HepG2 (cell line): Measurements from ENCODE around the gene RUVBL2. TPM values are rescaled to one million over a fixed set of nuclear protein-coding genes. Genes with fewer than 3 reads are reported as not detected.
A peak's percentile ranks its signal among the peaks of the same experiment; 100 is the strongest.

ENCODE experiments used
- ERF ChIP-seq: IDR thresholded peaks from 2 replicates; pipeline ENCODE4 v1.6.1; 2018; ENCODE audit warnings: missing biosample characterization, missing genetic modification reagents
- KDM3A ChIP-seq: IDR thresholded peaks from 2 replicates; pipeline ENCODE4 v1.6.1; 2018; ENCODE audit warnings: low read depth, missing compliant biosample characterization
- MIXL1 ChIP-seq: IDR thresholded peaks from 2 replicates; pipeline ENCODE4 v1.6.1; 2016
- MLLT10 ChIP-seq: sonication (generic); formaldehyde crosslinking; IDR thresholded peaks from 2 replicates; pipeline ENCODE4 v1.4.0; 2020; ENCODE audit warnings: missing genetic modification reagents
- NFYB ChIP-seq: sonication (generic); formaldehyde crosslinking; IDR thresholded peaks from 2 replicates; pipeline ENCODE4 v1.4.0; 2020; ENCODE audit warnings: missing genetic modification reagents
- PAX8 ChIP-seq: sonication (generic); formaldehyde crosslinking; IDR thresholded peaks from 2 replicates; pipeline ENCODE4 v1.8.0; 2022; ENCODE audit warnings: mild to moderate bottlenecking, missing genetic modification reagents, borderline replicate concordance
- PLRG1 ChIP-seq: fragments of 450-650 bp; conservative IDR thresholded peaks from 2 replicates; pipeline ENCODE4 v1.6.1; 2016
- RNF2 ChIP-seq: fragments of 450-650 bp; conservative IDR thresholded peaks from 2 replicates; pipeline ENCODE4 v1.6.1; 2016; ENCODE audit warnings: low read depth
- SMARCC2 ChIP-seq: fragments of 450-650 bp; IDR thresholded peaks from 2 replicates; pipeline ENCODE4 v1.6.1; 2017; ENCODE audit warnings: antibody characterized with exemption, mild to moderate bottlenecking
- TGIF2 ChIP-seq: IDR thresholded peaks from 2 replicates; pipeline ENCODE4 v1.6.1; 2016; ENCODE audit warnings: control low read depth, missing compliant biosample characterization
- ZBTB38 ChIP-seq: sonication (generic); formaldehyde crosslinking; IDR thresholded peaks from 2 replicates; pipeline ENCODE4 v1.5.1; 2020; ENCODE audit warnings: mild to moderate bottlenecking, missing genetic modification reagents
- ZBTB7B ChIP-seq: sonication (generic); formaldehyde crosslinking; IDR thresholded peaks from 2 replicates; pipeline ENCODE4 v1.4.0; 2020; ENCODE audit warnings: missing genetic modification reagents
- ZNF629 ChIP-seq: sonication (generic); formaldehyde crosslinking; conservative IDR thresholded peaks from 2 replicates; pipeline ENCODE4 v1.5.0; 2020; ENCODE audit warnings: missing genetic modification reagents
- ZNF674 ChIP-seq: sonication (generic); formaldehyde crosslinking; IDR thresholded peaks from 2 replicates; pipeline ENCODE4 v1.5.0; 2020; ENCODE audit warnings: low read depth, mild to moderate bottlenecking, missing genetic modification reagents
- ZNF773 ChIP-seq: sonication (generic); formaldehyde crosslinking; IDR thresholded peaks from 2 replicates; pipeline ENCODE4 v1.4.0; 2020; ENCODE audit warnings: missing genetic modification reagents, borderline replicate concordance
- ZNF850 ChIP-seq: sonication (generic); formaldehyde crosslinking; conservative IDR thresholded peaks from 2 replicates; pipeline ENCODE4 v1.9.0; 2021; ENCODE audit warnings: mild to moderate bottlenecking, missing genetic modification reagents
- polyA plus RNA-seq, 8 experiments: library from polyadenylated mRNA; depleted of rRNA in 3 of 8; stranded (reverse) in 7 of 8; unstranded in 1 of 8; fragments of >200 nt; fragmentation: Illumina TruSeq in 4 of 8; extraction: Trizol in 4 of 8; gene quantifications; 2 replicates each; pipeline versions ENCODE4 v1.2.1 to v1.2.3, GENCODE V29; 2011 to 2016; ENCODE audit warnings: low read depth in 4 of 8, missing spikeins in 1 of 8, mixed read lengths in 1 of 8; ENCODE audit not compliant: insufficient read depth in 1 of 8
- total RNA-seq, 5 experiments: library from RNA; depleted of rRNA; stranded (reverse); fragments of >200 nt; fragmentation: Illumina TruSeq; extraction: Trizol; gene quantifications; 2 replicates each; pipeline ENCODE4 v1.2.3, GENCODE V29; 2016; ENCODE audit warnings: low read depth in 1 of 5
- TF ChIP-seq, protein P1 (sequence below): sonication (generic); formaldehyde crosslinking; IDR thresholded peaks from 2 replicates; pipeline ENCODE4 v1.4.0; 2020; ENCODE audit warnings: missing genetic modification reagents, borderline replicate concordance
- TF ChIP-seq, protein P2 (sequence below): IDR thresholded peaks from 2 replicates; pipeline ENCODE4 v1.6.1; 2016; ENCODE audit warnings: low read depth, borderline replicate concordance
- TF ChIP-seq, protein P3 (sequence below): sonication (generic); formaldehyde crosslinking; IDR thresholded peaks from 2 replicates; pipeline ENCODE4 v1.4.0; 2020; ENCODE audit warnings: missing genetic modification reagents
- TF ChIP-seq, protein P4 (sequence below): sonication (generic); formaldehyde crosslinking; IDR thresholded peaks from 2 replicates; pipeline ENCODE4 v1.4.0; 2020; ENCODE audit warnings: missing genetic modification reagents, mild to moderate bottlenecking, borderline replicate concordance
- TF ChIP-seq, protein P5 (sequence below): sonication (generic); formaldehyde crosslinking; IDR thresholded peaks from 2 replicates; pipeline ENCODE4 v1.5.1; 2020; ENCODE audit warnings: missing genetic modification reagents, mild to moderate bottlenecking, borderline replicate concordance
- TF ChIP-seq, protein P6 (sequence below): sonication (generic); formaldehyde crosslinking; IDR thresholded peaks from 2 replicates; pipeline ENCODE4 v1.5.0; 2020; ENCODE audit warnings: missing genetic modification reagents

Gene RUVBL2
- total and polyA plus RNA-seq, 2 of the 13 experiments (the other 11 are each of a cell fraction or from before 2014, with no cell fraction given), result 120 to 122 TPM

DNA sequence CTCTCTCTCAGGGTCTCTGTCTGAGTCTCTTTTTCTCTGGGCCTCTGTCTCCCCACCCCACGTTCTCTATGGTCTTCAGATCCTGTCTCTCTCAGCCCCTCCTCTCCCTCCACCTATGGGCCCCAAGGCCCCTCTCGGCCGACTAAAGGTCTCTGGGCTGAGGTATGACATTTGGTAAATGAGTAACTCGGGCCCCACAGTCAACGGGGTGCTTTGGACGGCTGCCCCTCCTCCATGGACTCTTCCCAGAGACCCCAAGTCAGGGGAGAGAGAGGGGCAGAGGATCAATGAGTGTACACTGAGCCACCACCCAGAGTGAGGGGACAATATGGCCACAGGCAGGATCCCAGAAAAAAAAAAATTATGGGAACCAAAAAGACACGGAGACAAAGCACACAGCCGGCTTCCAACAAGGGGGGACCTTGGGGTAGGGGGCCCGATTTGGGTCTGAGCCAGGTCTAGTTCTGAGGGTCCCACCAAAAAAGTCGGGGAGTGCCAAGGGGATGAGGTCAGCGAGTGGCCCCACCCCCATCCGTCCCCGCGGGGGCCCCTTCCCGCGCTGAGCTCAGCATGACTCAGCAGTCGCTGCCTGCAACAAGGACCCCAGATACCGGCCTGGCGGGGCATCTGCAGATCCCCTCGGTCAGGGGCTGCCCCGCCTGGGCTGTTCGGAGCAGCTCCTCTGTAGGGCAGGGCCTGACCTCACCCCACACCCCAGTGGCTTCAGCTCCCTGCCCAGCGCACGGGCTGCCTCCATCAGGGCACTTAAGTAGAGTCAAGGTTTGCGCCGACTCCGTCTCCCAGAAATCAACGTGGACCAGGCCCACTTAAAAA, 30.1 kb upstream of the RUVBL2 start (continued):
- peak; percentile 100 for TF ChIP-seq ZBTB7B (CRISPR knock-in tag)
- TF ChIP-seq PLRG1, result no peak
- TF ChIP-seq, protein P1, sequence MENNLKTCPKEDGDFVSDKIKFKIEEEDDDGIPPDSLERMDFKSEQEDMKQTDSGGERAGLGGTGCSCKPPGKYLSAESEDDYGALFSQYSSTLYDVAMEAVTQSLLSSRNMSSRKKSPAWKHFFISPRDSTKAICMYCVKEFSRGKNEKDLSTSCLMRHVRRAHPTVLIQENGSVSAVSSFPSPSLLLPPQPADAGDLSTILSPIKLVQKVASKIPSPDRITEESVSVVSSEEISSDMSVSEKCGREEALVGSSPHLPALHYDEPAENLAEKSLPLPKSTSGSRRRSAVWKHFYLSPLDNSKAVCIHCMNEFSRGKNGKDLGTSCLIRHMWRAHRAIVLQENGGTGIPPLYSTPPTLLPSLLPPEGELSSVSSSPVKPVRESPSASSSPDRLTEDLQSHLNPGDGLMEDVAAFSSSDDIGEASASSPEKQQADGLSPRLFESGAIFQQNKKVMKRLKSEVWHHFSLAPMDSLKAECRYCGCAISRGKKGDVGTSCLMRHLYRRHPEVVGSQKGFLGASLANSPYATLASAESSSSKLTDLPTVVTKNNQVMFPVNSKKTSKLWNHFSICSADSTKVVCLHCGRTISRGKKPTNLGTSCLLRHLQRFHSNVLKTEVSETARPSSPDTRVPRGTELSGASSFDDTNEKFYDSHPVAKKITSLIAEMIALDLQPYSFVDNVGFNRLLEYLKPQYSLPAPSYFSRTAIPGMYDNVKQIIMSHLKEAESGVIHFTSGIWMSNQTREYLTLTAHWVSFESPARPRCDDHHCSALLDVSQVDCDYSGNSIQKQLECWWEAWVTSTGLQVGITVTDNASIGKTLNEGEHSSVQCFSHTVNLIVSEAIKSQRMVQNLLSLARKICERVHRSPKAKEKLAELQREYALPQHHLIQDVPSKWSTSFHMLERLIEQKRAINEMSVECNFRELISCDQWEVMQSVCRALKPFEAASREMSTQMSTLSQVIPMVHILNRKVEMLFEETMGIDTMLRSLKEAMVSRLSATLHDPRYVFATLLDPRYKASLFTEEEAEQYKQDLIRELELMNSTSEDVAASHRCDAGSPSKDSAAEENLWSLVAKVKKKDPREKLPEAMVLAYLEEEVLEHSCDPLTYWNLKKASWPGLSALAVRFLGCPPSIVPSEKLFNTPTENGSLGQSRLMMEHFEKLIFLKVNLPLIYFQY (CRISPR knock-in tag), result no peak
- no peak for TF ChIP-seq SMARCC2
- TF ChIP-seq, protein P2, sequence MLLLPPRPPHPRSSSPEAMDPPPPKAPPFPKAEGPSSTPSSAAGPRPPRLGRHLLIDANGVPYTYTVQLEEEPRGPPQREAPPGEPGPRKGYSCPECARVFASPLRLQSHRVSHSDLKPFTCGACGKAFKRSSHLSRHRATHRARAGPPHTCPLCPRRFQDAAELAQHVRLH, result no peak; the same call in 1 of the 2 replicates
- TF ChIP-seq, protein P3, sequence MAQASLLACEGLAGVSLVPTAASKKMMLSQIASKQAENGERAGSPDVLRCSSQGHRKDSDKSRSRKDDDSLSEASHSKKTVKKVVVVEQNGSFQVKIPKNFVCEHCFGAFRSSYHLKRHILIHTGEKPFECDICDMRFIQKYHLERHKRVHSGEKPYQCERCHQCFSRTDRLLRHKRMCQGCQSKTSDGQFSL (CRISPR knock-in tag), result 0 out of 2 replicates have a peak, but pooled peaks have one; percentile 19
- peak; percentile 43 for TF ChIP-seq TGIF2
- TF ChIP-seq, protein P4, sequence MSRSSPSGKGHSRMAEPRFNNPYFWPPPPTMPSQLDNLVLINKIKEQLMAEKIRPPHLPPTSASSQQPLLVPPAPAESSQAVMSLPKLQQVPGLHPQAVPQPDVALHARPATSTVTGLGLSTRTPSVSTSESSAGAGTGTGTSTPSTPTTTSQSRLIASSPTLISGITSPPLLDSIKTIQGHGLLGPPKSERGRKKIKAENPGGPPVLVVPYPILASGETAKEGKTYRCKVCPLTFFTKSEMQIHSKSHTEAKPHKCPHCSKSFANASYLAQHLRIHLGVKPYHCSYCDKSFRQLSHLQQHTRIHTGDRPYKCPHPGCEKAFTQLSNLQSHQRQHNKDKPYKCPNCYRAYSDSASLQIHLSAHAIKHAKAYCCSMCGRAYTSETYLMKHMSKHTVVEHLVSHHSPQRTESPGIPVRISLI (CRISPR knock-in tag), result peak; percentile 83
- no peak for TF ChIP-seq RNF2
- TF ChIP-seq, protein P5, sequence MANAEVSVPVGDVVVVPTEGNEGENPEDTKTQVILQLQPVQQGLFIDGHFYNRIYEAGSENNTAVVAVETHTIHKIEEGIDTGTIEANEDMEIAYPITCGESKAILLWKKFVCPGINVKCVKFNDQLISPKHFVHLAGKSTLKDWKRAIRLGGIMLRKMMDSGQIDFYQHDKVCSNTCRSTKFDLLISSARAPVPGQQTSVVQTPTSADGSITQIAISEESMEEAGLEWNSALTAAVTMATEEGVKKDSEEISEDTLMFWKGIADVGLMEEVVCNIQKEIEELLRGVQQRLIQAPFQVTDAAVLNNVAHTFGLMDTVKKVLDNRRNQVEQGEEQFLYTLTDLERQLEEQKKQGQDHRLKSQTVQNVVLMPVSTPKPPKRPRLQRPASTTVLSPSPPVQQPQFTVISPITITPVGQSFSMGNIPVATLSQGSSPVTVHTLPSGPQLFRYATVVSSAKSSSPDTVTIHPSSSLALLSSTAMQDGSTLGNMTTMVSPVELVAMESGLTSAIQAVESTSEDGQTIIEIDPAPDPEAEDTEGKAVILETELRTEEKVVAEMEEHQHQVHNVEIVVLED (CRISPR knock-in tag), result peak; percentile 10; the same call in 1 of the 2 replicates
- peak; percentile 24; the same call in 1 of the 2 replicates for TF ChIP-seq NFYB
- peak; percentile 21 for TF ChIP-seq MIXL1 (CRISPR knock-in tag)
- TF ChIP-seq PAX8 (CRISPR knock-in tag), result no peak
- no peak for TF ChIP-seq ZNF773 (CRISPR knock-in tag)
- TF ChIP-seq, protein P6, sequence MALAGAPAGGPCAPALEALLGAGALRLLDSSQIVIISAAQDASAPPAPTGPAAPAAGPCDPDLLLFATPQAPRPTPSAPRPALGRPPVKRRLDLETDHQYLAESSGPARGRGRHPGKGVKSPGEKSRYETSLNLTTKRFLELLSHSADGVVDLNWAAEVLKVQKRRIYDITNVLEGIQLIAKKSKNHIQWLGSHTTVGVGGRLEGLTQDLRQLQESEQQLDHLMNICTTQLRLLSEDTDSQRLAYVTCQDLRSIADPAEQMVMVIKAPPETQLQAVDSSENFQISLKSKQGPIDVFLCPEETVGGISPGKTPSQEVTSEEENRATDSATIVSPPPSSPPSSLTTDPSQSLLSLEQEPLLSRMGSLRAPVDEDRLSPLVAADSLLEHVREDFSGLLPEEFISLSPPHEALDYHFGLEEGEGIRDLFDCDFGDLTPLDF (CRISPR knock-in tag), result 0 out of 2 replicates have a peak, but pooled peaks have one; percentile 52
- TF ChIP-seq ZNF850 (CRISPR knock-in tag), result no peak
- peak; percentile 78; the same call in 1 of the 2 replicates for TF ChIP-seq KDM3A (CRISPR knock-in tag)
- 0 out of 2 replicates have a peak, but pooled peaks have one; percentile 20 for TF ChIP-seq ZNF629 (CRISPR knock-in tag)
- TF ChIP-seq ZNF674, result no peak
- TF ChIP-seq MLLT10 (CRISPR knock-in tag), result no peak
- peak; percentile 58; the same call in 1 of the 2 replicates for TF ChIP-seq ZBTB38 (CRISPR knock-in tag)
- TF ChIP-seq ERF (CRISPR knock-in tag), result peak; percentile 75; the same call in 1 of the 2 replicates
